Eye (tissue), 1 donor: Measurements from ENCODE around the gene PRAMEF1.
"Not testable (repeated sequence)": the region's sequence is repeated elsewhere in the genome, so short reads cannot be mapped to it uniquely, and the experiment has no call there.

Experiments
- DNase-seq: peaks from one replicate; pipeline ENCODE4 v3.0.0-alpha.2; 2015

PRAMEF1 gene

DNA sequence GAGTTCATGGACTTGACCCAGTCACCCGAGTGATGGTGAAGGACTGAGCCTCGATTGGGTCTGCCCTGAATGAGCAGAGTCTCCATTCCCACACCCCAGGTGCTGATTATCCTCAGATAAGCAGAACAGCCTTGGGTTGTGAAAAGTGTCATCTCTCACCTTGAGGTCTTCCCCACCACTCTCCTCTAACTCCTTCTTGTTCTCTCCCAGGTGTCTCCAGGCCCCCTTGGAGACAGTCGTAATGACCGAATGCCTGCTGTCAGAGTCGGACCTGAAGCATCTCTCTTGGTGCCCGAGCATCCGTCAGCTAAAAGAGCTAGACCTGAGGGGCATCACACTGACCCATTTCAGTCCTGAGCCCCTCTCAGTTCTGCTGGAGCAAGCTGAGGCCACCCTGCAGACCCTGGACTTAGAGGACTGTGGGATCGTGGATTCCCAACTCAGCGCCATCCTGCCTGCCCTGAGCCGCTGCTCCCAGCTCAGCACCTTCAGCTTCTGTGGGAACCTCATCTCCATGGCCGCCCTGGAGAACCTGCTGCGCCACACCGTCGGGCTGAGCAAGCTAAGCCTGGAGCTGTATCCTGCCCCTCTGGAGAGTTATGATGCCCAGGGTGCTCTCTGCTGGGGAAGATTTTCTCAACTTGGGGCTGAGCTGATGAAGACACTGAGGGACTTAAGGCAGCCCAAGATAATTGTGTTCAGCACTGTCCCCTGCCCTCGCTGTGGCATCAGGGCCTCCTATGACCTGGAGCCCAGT lies 14.2 kb upstream of the PRAMEF1 start:
- DNase-seq, result no peak

DNA sequence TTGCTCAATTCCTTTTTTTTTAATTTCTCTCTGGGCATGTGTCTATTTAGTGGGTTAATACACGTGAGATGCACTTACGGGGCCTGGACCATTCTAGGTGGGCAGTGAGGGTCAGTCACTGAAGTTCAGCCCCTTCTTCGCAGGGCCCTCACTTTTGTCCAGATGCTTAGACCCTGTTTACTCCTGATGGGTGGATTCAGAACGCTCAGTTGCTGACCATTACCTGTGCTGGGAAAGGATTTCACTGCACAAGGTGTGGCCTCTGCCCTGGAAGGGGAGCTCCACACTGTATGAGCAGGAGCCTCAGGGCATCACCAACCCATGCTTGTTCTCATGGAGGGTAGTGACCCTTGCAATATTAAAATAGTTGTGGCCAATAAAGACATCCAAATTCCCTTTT lies 13.1 kb upstream of the PRAMEF1 start:
- no peak for DNase-seq

DNA sequence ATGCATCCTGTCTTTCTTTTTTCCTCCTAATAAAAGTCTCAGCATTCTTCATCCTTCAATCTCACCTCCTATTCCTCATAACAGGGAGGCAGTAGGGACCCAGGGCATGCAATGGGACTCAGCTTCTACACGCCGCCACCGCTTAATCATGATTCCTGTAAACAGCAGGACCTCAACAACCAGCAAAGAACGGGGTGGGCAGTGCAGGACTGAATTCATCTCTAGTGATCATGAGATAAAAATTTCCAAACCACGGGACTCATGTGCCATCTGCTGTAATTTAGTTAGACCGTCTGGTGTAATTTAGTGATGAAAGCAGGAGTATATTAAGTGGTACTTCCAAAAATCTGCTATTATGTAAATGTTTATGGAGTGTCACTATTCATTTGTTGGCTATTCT lies 12.3 kb upstream of the PRAMEF1 start:
- DNase-seq, result no peak

DNA sequence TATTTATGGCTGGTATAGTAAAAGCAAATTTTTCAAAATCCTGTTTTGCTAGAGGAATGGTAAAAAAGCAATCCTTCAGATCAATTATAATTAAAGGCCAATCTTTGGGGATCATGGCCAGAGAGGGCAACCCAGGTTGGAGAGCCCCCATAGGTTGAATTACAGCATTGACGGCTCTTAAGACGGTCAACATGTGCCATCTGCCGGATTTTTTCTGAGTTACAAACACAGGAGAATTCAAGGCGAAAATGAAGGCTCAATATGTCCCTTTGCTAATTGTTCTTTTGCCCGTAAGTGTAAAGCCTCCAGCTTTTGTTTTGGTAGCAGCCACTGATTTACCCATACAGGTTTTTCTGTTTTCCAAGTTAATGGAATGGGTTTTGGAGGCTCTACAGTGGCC lies 9.7 kb upstream of the PRAMEF1 start:
- DNase-seq, result not testable (repeated sequence)

DNA sequence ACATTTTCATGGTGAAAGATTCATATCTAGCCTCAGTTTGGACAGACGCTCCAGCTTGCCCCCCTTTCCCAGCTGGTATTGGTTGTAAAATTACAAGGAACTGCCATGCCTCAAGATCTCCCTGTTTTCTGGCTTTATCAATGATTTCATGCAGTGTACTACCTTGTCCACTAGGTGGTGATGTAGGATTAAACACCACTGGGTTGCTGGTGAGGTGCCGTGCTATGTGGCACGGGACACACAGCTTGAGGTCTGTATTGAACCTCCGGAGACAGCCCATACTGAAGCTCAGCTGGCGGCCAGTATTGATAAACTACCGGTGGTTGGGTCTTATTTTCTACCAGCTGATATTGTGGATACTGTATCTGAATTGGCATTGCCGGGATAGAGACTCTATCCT lies 7.4 kb upstream of the PRAMEF1 start:
- not testable (repeated sequence) for DNase-seq

DNA sequence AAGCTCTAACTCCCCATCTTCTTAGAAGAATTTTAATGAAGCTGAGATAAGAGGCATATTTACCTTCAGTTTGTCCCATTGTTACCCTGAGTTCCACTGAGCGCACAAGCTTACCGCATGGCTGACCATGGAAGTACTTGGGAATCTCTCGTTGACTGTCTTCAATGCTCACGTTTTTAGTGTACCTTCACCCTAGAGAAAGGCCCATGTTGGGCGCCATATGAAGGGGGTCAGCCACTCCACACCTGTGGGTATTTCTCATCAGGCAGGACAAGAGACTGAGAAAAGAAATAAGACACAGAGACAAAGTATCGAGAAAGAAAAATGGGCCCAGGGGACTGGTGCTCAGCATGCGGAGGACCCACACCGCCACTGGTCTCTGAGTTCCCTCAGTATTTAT lies 6.5 kb upstream of the PRAMEF1 start:
- DNase-seq, result not testable (repeated sequence)

DNA sequence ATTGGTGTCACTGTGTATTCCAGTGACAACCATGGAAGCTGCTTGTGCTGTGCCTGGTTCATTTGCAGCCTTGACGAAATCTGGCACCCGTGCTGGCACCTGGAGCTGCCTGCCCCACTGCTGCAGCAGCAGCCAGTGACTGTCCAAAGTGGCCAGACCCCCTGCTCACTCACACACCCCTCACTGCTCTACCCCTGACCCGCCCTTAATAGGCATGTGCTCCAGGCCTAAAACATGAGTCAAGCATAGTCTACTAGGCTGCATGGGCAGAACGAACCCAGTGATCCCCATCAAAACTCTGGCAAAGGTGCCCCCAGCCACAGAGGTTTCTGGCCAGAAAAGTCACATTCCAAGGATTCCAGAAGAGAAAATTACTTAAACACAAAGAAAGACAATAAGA lies 7.7 kb downstream of the PRAMEF1 start:
- DNase-seq, result no peak

DNA sequence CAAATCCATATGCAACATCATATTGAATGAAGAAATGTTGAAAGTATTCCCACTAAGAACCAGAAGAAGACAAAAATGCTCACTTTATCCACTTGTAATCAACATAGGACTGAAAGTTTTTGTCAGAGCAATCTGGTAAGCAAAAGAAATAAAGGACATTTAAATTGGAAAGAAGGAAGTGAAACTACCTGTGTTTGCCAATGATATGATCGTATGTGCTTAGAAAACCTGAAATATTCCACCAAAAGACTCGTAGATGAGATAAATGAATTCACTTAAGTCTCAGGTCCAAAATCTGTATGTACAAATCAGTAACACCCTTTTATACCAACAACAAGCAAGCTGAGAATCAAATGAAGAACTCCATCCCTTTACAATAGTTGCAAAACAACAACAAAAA lies 8.5 kb downstream of the PRAMEF1 start:
- no peak for DNase-seq

DNA sequence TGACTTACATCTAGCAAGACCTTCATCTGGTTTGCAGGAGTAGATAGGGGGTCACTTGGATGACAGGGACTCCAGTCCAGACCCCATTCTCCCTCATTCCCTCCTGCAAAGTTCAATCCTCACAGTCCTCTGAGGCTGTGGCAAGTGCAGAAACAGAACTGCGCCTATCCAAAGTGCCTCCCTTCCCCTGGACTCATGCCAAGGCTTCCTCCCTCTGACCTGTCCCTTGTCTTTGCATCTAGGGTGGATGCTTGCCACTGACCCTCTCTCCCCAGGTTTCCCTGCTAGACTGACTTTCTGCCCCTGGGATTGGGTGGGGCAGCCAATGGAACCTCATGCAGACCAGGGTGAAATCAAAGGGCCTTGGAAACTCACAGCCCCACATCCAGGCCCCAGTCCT lies 18.7 kb downstream of the PRAMEF1 start:
- no peak for DNase-seq

DNA sequence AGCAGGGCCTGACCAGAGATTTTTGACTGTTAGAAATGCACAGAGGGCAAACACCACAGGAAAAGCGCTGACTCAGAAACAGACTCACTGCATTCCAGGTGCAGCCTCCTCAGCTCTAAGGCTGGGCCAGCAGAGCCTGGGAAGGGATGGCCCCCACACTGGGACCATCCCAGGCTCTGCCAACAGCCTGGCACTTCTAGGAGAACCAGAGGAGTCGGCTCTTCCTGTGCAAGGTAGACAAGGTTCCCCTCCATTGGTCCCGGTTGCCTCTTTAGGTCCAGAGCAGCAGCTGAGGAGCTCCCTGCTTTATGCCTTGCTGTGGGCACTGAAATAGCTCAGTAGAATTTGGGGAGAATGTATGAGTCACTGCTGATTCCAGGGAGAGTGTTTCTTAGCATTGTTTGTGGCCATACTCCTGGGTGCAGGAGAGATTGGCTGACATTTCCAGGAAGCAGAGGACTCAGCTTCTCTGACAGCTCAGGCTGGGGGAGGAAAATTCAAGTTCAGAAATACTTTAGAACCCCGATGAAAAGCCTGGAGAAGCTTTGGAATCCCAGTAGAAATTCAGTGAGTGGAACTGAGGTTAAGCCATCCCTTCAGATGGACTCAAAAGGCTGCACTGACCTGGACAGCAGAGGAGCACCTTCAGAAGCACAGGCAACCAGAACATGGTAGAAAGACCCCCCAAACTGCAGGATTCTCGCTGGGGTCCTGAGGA lies 19.7 kb downstream of the PRAMEF1 start:
- no peak for DNase-seq

DNA sequence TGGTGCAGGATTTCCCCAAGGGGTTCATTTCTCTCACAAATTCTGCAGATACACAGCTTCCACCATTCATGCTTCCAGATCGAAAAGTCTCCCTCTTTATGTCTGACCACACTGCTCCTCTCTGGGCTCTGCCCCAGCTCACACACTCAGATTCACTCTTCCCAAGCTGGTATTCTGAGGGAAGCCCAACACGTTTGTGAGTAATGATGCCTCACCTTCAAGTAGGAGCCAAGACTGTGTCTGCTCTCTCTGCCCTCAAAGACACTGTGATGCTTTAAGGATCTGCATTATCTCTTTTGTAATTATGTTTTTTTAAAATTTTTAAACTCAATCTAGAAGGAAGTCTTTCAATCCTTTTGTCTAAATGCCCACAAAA lies 20.2 kb downstream of the PRAMEF1 start:
- DNase-seq, result no peak

DNA sequence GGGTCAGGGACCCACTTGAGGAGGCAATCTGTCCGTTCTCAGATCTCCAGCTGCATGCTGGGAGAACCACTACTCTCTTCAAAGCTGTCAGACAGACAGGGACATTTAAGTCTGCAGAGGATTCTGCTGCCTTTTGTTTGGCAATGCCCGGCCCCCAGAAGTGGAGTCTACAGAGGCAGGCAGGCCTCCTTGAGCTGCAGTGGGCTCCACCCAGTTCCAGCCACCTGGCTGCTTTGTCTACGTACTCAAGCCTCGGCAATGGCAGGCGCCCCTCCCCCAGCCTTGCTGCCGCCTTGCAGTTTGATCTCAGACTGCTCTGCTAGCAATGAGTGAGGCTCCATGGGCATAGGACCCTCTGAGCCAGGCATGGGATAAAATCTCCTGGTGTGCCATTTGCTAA lies 27.9 kb downstream of the PRAMEF1 start:
- not testable (repeated sequence) for DNase-seq

DNA sequence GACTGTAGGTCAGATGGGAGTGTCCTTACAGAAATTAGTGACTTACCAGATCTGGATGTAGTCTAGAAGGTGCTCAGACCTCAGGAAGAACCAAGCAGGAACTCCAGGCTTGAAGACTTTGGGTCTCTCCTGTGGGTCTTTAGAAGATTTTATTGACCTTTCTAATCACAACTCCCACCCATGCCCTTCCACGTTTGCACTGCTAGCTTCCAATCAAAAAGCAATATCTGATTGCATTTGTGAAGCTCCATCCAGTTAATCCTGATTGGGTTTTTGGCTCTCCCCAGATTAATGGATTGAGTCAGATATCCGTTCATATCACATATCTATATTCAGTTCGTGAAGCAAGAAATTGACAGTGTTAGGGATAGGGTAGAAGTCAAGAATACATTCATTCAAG lies 40.1 kb downstream of the PRAMEF1 start, which contains the start of gene PRAMEF11:
Gene PRAMEF11 (minus strand): TSS at position 101 of the 400 bp plus-strand sequence. CDS start 2,621 bp downstream, outside the sequence.
- not testable (repeated sequence) for DNase-seq

DNA sequence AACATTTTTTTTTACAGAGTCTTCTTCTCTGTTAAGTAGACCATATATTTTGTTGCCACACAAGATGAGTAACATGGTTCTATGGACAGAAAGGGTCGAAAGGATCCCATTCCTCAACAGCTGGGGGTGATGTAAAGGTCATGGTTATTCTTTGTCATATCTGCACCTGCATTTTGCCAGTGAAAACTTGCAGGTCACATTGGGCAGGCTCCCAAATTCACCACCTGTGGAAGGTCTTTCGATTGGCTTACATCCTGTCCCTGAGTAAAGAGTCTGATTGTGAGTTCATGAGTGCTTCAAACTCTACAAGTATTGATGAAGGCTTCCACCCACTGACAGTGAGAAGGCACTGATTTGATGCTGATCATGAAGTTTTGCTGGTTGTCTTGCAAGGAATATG lies 42.1 kb downstream of the PRAMEF1 start:
- not testable (repeated sequence) for DNase-seq
